SK-N-MC (cell line): ENCODE data around the gene SP1.

Experiments
- EZH2 ChIP-seq: fragments of 200-600 bp; sonication (generic); IDR thresholded peaks from one replicate; pipeline ENCODE4 v1.6.1; 2017; ENCODE audit warnings: antibody characterized with exemption
- POLR2AphosphoS5 ChIP-seq: IDR thresholded peaks from 2 replicates; pipeline ENCODE4 v1.6.1; 2012; ENCODE audit warnings: mild to moderate bottlenecking, low read depth, low read length, borderline replicate concordance

- TF ChIP-seq POLR2AphosphoS5 = 0 out of 2 replicates have a peak, but pooled peaks have one; percentile 2
- TF ChIP-seq EZH2 = no peak
Observed at GRCh38 chr12:53344824-53345485, 35.0 kb upstream of the SP1 start.
